ENCODE measurements around the gene KCNQ1OT1.

Gene KCNQ1OT1

GRCh38 chr11:2566223-2567025, 133.4 kb downstream of the KCNQ1OT1 start:
- Histone ChIP-seq H3K4me3 (no peak overlapping the region), H3K27ac (no peak overlapping the region)
- DNase-seq (ENCODE audit: low spot score), result no peak
- TF ChIP-seq, protein P1, sequence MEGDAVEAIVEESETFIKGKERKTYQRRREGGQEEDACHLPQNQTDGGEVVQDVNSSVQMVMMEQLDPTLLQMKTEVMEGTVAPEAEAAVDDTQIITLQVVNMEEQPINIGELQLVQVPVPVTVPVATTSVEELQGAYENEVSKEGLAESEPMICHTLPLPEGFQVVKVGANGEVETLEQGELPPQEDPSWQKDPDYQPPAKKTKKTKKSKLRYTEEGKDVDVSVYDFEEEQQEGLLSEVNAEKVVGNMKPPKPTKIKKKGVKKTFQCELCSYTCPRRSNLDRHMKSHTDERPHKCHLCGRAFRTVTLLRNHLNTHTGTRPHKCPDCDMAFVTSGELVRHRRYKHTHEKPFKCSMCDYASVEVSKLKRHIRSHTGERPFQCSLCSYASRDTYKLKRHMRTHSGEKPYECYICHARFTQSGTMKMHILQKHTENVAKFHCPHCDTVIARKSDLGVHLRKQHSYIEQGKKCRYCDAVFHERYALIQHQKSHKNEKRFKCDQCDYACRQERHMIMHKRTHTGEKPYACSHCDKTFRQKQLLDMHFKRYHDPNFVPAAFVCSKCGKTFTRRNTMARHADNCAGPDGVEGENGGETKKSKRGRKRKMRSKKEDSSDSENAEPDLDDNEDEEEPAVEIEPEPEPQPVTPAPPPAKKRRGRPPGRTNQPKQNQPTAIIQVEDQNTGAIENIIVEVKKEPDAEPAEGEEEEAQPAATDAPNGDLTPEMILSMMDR (IDR thresholded peaks at IDR 0.05), result no peak

GRCh38 chr11:2565447-2566222, 134.2 kb downstream of the KCNQ1OT1 start:
- no peak overlapping the region for H3K4me3 ChIP-seq
- TF ChIP-seq, protein P1 (IDR thresholded peaks at IDR 0.05), result no peak
- no peak for DNase-seq (ENCODE audit: low spot score)

DNA sequence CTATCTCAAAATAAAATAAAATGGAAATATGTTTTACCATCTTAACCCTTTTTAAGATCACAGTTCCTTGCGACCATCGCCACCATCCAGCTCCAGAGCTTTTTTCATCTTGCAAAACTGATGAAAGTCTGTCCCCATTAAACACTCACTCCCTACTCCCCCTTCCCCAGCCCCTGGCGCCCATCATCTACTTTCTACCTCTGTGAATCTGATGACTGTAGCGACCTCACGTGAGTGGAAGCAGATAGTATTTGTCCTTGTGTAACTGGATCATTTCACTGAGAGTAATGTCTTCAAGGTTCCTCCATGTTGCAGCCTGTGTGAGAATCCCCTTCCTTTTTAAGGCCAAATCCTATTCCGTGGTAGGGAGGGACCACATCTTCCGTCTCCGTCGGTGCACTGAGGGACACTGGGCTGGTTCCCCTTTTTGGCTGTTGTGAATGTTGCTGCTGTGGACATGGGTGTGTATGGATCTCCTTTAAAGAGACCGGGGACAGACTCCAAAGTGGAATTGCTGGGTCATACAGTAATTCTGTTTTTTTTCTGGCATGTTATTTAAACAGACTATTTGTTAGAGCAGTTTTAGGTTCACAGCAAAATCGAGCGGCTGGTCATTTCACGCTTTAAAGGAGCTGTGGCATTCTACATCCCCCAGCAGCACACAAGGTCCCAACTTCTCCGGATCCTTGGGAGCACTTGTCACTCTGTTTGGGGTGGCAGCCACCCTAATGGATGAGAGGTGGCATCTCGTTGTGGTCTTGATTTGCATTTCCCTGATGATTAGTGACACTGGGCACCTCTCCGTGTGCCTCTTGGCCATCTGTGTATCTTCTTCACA, 135.0 kb downstream of the KCNQ1OT1 start:
- no peak overlapping the region for H3K4me3 ChIP-seq
- DNase-seq (ENCODE audit: low spot score), result no peak

More at GRCh38 chr11:2565447-2566222, 134.2 kb downstream of the KCNQ1OT1 start:
- no peak overlapping the region for H3K27ac ChIP-seq

DNA sequence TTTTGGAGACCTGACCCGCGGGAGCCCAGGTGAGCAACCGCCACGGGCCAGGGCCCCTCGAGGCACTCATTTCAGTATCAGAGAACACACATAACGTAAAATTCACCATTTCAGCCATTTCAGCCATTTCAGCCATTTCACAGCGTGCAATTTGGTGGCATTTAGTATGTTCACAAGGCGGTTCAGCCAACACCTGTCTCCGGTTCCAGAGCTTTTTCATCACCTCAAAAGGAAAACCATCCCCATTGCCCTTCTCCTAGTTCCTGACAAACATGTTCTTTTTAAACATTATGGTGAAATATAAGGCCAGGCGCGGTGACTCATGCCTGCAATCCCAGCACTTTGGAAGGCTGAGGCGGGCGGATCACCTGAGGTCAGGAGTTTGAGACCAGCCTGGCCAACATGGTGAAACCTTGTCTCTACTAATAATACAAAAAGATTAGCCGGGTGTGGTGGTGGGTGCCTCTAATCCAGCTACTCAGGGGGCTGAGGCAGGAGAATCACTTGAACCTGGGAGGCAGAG, 135.7 kb downstream of the KCNQ1OT1 start:
- H3K27ac ChIP-seq, result no peak overlapping the region
- no peak for DNase-seq (ENCODE audit: low spot score)
- TF ChIP-seq, protein P1 (IDR thresholded peaks at IDR 0.05), result no peak
- H3K4me3 ChIP-seq, result no peak overlapping the region

More for the DNA sequence above, 135.0 kb downstream of the KCNQ1OT1 start:
- TF ChIP-seq, protein P1 (IDR thresholded peaks at IDR 0.05), result no peak
- no peak overlapping the region for H3K27ac ChIP-seq

GRCh38 chr11:2563213-2564007, 136.4 kb downstream of the KCNQ1OT1 start:
- TF ChIP-seq, protein P1 (IDR thresholded peaks at IDR 0.05), result no peak
- H3K4me3 ChIP-seq, result no peak overlapping the region
- H3K27ac ChIP-seq, result no peak overlapping the region
- no peak for DNase-seq (ENCODE audit: low spot score)

- TF ChIP-seq, protein P1 (IDR thresholded peaks at IDR 0.05), result no peak
- no peak for DNase-seq (ENCODE audit: low spot score)
- no peak overlapping the region for H3K4me3 ChIP-seq
- H3K27ac ChIP-seq, result no peak overlapping the region
Observed at GRCh38 chr11:2562890-2563212, 136.9 kb downstream of the KCNQ1OT1 start.

Data from coronary artery (tissue), 2 donors.